ENCODE measurements around the gene ATG13.
"Not testable (repeated sequence)": the region's sequence is repeated elsewhere in the genome, so short reads cannot be mapped to it uniquely, and the experiment has no call there.

ATG13 gene

GRCh38 chr11:46642627-46643335, 25.4 kb downstream of the ATG13 start:
- no peak for DNase-seq (ENCODE audit: low read depth in 1 of 2, low spot score in 1 of 2)

- no peak for DNase-seq (ENCODE audit: low read depth in 1 of 2, low spot score in 1 of 2)
These were observed 26.2 kb downstream of the ATG13 start for GRCh38 chr11:46643531-46643930.

- no peak for DNase-seq (ENCODE audit: low read depth in 1 of 2, low spot score in 1 of 2)
These were observed 26.6 kb downstream of the ATG13 start for GRCh38 chr11:46643986-46644385.

GRCh38 chr11:46649180-46649738, 31.9 kb downstream of the ATG13 start:
- DNase-seq (ENCODE audit: low read depth in 1 of 2, low spot score in 1 of 2) = no peak

GRCh38 chr11:46655631-46656030, 38.3 kb downstream of the ATG13 start:
- DNase-seq (ENCODE audit: low read depth in 1 of 2, low spot score in 1 of 2) = no peak

- no peak for DNase-seq (ENCODE audit: low read depth in 1 of 2, low spot score in 1 of 2)
These were observed 39.8 kb downstream of the ATG13 start for GRCh38 chr11:46657186-46657585.

GRCh38 chr11:46658259-46658658, 40.9 kb downstream of the ATG13 start:
- DNase-seq (ENCODE audit: low read depth in 1 of 2, low spot score in 1 of 2) = no peak

- DNase-seq (ENCODE audit: low read depth in 1 of 2, low spot score in 1 of 2) = no peak
These were observed 42.6 kb downstream of the ATG13 start for GRCh38 chr11:46659908-46660307.

- no peak for DNase-seq (ENCODE audit: low read depth in 1 of 2, low spot score in 1 of 2)
These were observed 44.5 kb downstream of the ATG13 start for GRCh38 chr11:46661836-46662235.

- DNase-seq (ENCODE audit: low read depth in 1 of 2, low spot score in 1 of 2) = no peak
These were observed 45.0 kb downstream of the ATG13 start for GRCh38 chr11:46662366-46662765.

GRCh38 chr11:46663277-46663940, 46.1 kb downstream of the ATG13 start:
- no peak for DNase-seq (ENCODE audit: low read depth in 1 of 2, low spot score in 1 of 2)

- no peak for DNase-seq (ENCODE audit: low read depth in 1 of 2, low spot score in 1 of 2)
These were observed 47.3 kb downstream of the ATG13 start for GRCh38 chr11:46664612-46665011.

GRCh38 chr11:46665356-46665755, 48.0 kb downstream of the ATG13 start:
- DNase-seq (ENCODE audit: low read depth in 1 of 2, low spot score in 1 of 2) = no peak

- DNase-seq (ENCODE audit: low read depth in 1 of 2, low spot score in 1 of 2) = no peak
These were observed 49.2 kb downstream of the ATG13 start for GRCh38 chr11:46666516-46666915.

GRCh38 chr11:46667043-46667481, 49.7 kb downstream of the ATG13 start:
- DNase-seq (ENCODE audit: low read depth in 1 of 2, low spot score in 1 of 2) = no peak

GRCh38 chr11:46668480-46669085, 51.2 kb downstream of the ATG13 start:
- DNase-seq (ENCODE audit: low read depth in 1 of 2, low spot score in 1 of 2) = no peak

GRCh38 chr11:46669711-46670139, 52.4 kb downstream of the ATG13 start:
- no peak for DNase-seq (ENCODE audit: low read depth in 1 of 2, low spot score in 1 of 2)

GRCh38 chr11:46670521-46670920, 53.2 kb downstream of the ATG13 start:
- DNase-seq (ENCODE audit: low read depth in 1 of 2, low spot score in 1 of 2) = not testable (repeated sequence)

GRCh38 chr11:46671958-46672315, 54.6 kb downstream of the ATG13 start:
- no peak for DNase-seq (ENCODE audit: low read depth in 1 of 2, low spot score in 1 of 2)

GRCh38 chr11:46672381-46672839, 55.1 kb downstream of the ATG13 start:
- no peak for DNase-seq (ENCODE audit: low read depth in 1 of 2, low spot score in 1 of 2)

- no peak for DNase-seq (ENCODE audit: low read depth in 1 of 2, low spot score in 1 of 2)
These were observed 56.5 kb downstream of the ATG13 start for GRCh38 chr11:46673713-46674462.
